ENCODE measurements around the gene DAPK1.

Gene DAPK1

DNA sequence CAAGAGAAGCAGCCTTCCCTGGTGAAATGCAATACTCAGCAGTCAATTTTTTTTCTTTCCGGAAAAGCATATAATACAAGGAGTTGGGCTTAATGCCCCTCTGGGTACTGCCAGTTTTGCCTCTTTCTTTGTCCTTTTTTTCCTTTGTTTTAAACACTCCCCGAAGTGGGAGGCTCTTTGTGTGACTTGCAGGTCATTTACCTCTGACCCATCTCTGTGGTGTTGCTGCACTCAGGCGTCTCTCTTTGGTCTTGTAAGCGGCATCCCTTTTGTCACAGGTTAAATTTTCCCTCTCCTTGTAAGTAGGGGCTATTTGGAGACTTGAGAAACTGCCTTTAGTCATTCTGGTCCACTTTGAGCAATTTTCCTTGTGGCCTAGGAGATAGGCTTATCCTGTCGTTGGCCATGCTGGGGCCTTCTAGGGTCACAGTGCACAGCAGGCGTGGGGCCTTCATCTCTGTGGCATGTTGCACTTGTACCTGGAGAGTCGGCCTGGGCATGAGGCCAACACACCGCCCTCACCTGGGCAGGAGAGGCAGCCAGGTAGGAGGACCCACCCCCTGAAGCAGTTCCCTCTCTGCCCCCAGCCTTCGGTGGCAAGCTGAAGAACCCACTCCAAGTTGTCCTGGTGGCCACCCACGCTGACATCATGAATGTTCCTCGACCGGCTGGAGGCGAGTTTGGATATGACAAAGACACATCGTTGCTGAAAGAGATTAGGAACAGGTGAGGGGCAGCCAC, 200.6 kb downstream of the DAPK1 start:
- DNase-seq, result no peak

- DNase-seq, result no peak
These were observed 202.2 kb downstream of the DAPK1 start for GRCh38 chr9:87699835-87700234.

- DNase-seq, result no peak
These were observed 203.8 kb downstream of the DAPK1 start for GRCh38 chr9:87701491-87701890.

GRCh38 chr9:87701931-87702421, 204.3 kb downstream of the DAPK1 start:
- no peak for DNase-seq

GRCh38 chr9:87702921-87703320, 205.3 kb downstream of the DAPK1 start:
- DNase-seq, result no peak

- DNase-seq, result no peak
These were observed 206.1 kb downstream of the DAPK1 start for GRCh38 chr9:87703636-87704276.

DNA sequence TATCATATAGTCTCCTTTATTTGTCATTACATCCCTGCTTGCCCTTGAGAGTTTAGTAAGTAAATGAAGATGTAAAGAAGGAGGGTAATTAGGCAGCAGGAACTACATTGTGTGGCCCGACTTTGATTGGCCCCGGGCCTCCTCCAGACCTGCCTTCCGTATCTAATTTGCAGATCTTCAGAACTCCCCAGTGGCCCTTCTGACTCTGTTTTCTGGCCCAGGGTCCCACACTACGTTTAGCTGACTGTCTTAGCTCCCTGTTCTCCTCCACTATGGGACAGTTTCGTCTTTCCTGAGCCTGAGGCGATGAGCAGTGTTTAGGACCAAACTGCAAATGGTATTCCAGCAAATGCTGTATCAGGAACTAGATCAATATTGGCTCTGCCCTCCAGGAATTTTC, 206.7 kb downstream of the DAPK1 start:
- DNase-seq, result no peak

- no peak for DNase-seq
These were observed 208.5 kb downstream of the DAPK1 start for GRCh38 chr9:87706066-87706739.

GRCh38 chr9:87707805-87708506, 210.3 kb downstream of the DAPK1 start:
- no peak for DNase-seq

DNA sequence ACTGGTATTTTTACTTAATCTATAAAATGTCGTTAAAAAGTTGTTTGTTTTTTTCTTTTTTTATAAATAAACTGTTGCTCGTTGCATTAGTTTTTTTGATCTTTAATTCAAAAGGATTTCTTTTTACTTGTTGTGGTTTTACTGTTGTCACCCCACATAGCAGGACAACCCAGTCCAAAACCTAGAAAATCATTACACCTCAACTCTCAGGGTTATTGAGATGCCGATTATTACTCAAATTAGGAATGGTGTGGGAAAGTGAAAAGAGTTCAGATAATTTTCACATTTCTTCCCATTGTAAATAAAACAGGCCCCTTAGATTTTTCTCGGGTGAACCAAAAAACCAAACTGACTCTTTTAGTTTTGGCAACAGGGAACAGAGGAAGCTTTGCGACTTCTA, 210.9 kb downstream of the DAPK1 start:
- DNase-seq, result no peak

GRCh38 chr9:87708986-87709728, 211.5 kb downstream of the DAPK1 start:
- DNase-seq, result no peak

GRCh38 chr9:87710443-87710842, 212.8 kb downstream of the DAPK1 start:
- DNase-seq, result no peak

- DNase-seq, result no peak
These were observed 214.5 kb downstream of the DAPK1 start for GRCh38 chr9:87711857-87712800.

GRCh38 chr9:87712801-87713277, 215.2 kb downstream of the DAPK1 start:
- no peak for DNase-seq

DNA sequence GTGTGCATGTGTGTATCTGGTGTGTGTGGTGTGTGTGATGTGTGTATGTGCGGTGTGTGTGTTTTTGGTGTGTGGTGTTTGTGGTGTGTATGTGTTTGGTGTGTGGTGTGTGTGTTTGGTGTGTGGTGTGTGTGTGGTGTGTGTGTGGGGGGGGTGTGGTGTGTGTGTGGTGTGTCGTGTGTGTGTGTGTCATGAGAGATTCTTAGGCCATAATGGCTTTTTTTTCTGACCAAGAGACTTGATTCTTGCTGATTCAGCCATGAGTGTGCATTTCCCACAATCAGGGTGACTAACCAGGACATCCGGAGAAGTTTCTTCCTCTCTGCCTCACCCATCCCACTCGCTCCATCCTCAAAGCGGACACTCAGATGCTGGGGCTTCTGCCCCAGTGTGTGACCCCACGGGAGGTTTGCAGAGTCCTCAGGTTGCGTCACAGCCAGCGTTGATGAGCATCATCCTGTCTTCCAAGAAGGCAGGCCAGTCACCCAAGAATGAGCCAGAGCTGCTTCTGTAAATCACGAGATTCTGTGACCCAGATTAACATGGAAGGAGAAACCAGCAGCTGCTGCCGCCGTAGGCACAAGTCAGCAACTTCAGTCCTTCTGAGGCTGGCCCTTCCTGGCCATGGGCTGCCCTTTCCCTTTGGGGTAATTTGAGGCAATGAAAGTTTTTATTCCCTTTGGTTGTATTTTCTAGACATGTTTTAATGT, 215.8 kb downstream of the DAPK1 start:
- DNase-seq, result no peak

GRCh38 chr9:87713988-87714330, 216.3 kb downstream of the DAPK1 start:
- DNase-seq, result no peak

DNA sequence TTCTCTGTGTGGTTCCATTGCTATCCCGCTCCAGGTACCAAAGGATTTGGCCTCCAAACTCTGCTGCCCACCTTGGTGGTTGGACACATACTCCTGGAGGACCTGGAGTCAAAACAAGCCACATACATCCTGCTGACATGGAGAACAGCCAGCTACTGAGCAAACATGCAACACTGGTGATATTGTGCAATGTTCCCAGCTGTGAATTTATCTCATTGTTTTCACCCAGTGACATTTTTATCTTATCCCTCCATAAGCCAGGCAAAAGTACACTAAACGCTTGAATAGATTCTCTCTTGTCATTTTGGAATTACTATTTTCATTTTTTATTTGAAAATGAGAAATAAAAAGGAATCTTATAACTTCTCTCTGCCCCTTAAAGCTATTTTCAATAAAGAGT, 217.2 kb downstream of the DAPK1 start:
- no peak for DNase-seq

GRCh38 chr9:87716141-87716540, 218.5 kb downstream of the DAPK1 start:
- no peak for DNase-seq

- DNase-seq, result no peak
These were observed 219.8 kb downstream of the DAPK1 start for GRCh38 chr9:87717456-87717855.

GRCh38 chr9:87718231-87718630, 220.6 kb downstream of the DAPK1 start:
- DNase-seq, result no peak
